ENCODE results near the gene TSNAXIP1. TPM values are rescaled to one million over a fixed set of nuclear protein-coding genes. Genes with fewer than 3 reads are reported as not detected.

The TSNAXIP1 gene
- total RNA-seq, 1 experiment from 2014 or later, result 1.1 TPM

DNA sequence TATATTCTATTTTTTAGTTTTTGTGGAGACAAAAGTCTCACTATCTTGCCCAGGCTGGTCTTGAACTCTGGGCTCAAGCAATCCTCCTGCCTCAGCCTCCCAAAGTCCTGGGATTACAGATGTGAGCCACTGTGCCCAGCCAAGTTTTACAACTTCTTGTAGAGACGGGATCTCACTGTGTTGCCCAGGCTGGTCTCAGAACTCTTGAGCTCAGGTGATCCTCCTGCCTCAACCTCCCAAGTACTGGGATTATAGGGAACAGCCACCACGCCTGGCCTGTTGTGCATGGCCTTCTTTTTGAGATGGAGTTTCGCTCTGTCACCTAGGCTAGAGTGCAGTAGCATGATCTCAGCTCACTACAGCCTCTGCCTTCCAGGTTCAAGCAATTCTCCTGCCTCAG, 47.0 kb downstream of the TSNAXIP1 start:
- Mint-ChIP-seq H3K36me3 (ENCODE audit: insufficient read depth, unreplicated experiment) (peaks cover 42% of the 10 kb centered on the region), H3K4me3 (ENCODE audit: unreplicated experiment) (no peak overlapping the region), H3K9me3 (ENCODE audit: unreplicated experiment) (no peaks in the 10 kb centered on the region), H3K27me3 (ENCODE audit: insufficient read depth, unreplicated experiment) (no peaks in the 10 kb centered on the region), H3K27ac (ENCODE audit: low read depth, unreplicated experiment) (peak overlapping the region; percentile 99), H3K4me1 (ENCODE audit: insufficient read depth, unreplicated experiment) (peaks cover 19% of the 10 kb centered on the region)
- TF ChIP-seq, protein P1, sequence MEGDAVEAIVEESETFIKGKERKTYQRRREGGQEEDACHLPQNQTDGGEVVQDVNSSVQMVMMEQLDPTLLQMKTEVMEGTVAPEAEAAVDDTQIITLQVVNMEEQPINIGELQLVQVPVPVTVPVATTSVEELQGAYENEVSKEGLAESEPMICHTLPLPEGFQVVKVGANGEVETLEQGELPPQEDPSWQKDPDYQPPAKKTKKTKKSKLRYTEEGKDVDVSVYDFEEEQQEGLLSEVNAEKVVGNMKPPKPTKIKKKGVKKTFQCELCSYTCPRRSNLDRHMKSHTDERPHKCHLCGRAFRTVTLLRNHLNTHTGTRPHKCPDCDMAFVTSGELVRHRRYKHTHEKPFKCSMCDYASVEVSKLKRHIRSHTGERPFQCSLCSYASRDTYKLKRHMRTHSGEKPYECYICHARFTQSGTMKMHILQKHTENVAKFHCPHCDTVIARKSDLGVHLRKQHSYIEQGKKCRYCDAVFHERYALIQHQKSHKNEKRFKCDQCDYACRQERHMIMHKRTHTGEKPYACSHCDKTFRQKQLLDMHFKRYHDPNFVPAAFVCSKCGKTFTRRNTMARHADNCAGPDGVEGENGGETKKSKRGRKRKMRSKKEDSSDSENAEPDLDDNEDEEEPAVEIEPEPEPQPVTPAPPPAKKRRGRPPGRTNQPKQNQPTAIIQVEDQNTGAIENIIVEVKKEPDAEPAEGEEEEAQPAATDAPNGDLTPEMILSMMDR (IDR thresholded peaks at IDR 0.05; ENCODE audit: unreplicated experiment), result no peak
- ChIA-PET POLR2A (no interaction called here), CTCF (interaction anchor here (0.6 kb wide), 2 partner anchors 9 to 1443 kb away, joined by 4 to 5 read pairs; no protein-coding TSS in a partner anchor)
- intact Hi-C loops (cut with micrococcal nuclease), result no loop called here
- no peak for DNase-seq (ENCODE audit: unreplicated experiment)
- no TSS peak for BruUV-seq (replicated peaks)

DNA sequence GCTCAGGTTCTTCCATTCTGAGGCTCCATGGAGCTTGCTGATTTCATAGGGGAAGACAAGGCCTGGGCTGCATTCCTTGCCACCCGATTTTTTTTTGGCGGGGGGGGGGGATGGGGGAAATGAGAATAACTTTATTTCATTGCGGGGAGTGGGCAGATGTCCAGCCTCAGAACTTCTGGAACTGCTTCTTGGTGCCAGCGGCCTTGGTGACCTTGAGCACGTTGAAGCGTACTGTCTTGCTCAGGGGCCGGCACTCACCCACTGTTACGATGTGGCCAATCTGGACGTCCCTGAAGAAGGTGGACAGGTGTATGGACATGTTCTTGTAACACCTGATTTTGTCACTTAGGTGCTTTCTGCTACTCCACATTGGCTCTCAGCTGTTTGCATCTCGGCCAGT, 49.1 kb downstream of the TSNAXIP1 start:
- Mint-ChIP-seq H3K9me3 (ENCODE audit: unreplicated experiment) (no peaks in the 10 kb centered on the region), H3K27me3 (ENCODE audit: insufficient read depth, unreplicated experiment) (no peaks in the 10 kb centered on the region), H3K4me1 (ENCODE audit: insufficient read depth, unreplicated experiment) (peaks cover 22% of the 10 kb centered on the region), H3K4me3 (ENCODE audit: unreplicated experiment) (no peak overlapping the region), H3K27ac (ENCODE audit: low read depth, unreplicated experiment) (peak overlapping the region; percentile 99), H3K36me3 (ENCODE audit: insufficient read depth, unreplicated experiment) (peaks cover 43% of the 10 kb centered on the region)
- DNase-seq (ENCODE audit: unreplicated experiment), result no peak
- TF ChIP-seq, protein P1 (IDR thresholded peaks at IDR 0.05; ENCODE audit: unreplicated experiment), result no peak
- intact Hi-C loops (cut with micrococcal nuclease), result no loop called here
- ChIA-PET CTCF (interaction anchor here (0.8 to 1.5 kb wide), 3 partner anchors 11 to 39 kb away, joined by 3 to 7 read pairs (median 3); partner anchors contain the start of gene NRN1L), POLR2A (interaction anchor here (1.0 to 1.3 kb wide), 2 partner anchors 9 to 12 kb away, joined by 3 to 9 read pairs; partner anchors contain the start of gene NUTF2)
- BruUV-seq (replicated peaks), result no TSS peak

DNA sequence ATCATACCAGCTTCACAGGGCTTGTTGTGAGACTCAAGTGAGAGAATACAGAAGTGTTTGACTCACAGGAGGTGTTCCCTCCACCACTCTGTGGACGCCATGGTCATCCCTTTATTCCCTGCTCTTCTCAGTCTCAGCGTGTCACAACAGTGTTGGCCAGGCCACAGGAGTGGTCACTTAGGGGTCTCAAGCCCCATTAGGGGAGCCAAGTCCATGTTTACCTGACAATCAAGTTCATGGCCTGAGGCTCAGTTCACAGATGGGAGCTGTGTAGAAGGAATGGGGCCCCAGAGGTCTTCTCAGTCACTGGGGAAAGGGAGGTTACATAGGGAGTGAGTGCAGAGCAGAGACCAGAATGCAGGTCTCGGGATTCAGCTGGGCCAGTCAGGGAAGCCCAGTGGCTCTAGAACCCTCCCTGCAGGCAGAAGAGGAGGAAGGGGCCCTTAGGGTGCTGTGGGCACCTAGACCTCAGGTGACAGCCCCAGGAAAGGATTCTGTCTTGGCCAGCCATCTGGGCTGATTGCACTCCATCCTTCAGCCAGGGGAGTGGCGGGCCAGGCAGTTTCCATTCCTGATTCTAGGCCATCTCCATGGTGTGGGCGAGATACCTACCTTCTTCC, 50.3 kb downstream of the TSNAXIP1 start:
- H3K9me3 Mint-ChIP-seq (ENCODE audit: unreplicated experiment), result no peaks in the 10 kb centered on the region
- peak overlapping the region; percentile 54 for H3K4me3 Mint-ChIP-seq (ENCODE audit: unreplicated experiment)
- no peak for DNase-seq (ENCODE audit: unreplicated experiment)
- intact Hi-C loops (cut with micrococcal nuclease), result loop anchor here (1.0 kb wide), 1 partner anchor 10 kb away; the partner anchor contains the start of gene CENPT
- peak overlapping the region; percentile 99 for H3K27ac Mint-ChIP-seq (ENCODE audit: low read depth, unreplicated experiment)
- peaks cover 34% of the 10 kb centered on the region for H3K4me1 Mint-ChIP-seq (ENCODE audit: insufficient read depth, unreplicated experiment)
- POLR2A ChIA-PET, result interaction anchor here (0.6 to 9.4 kb wide), 12 partner anchors 10 to 957 kb away, joined by 3 to 141 read pairs (median 4); partner anchors contain the start of genes CENPT, EDC4, NUTF2 and PSMB10
- no peaks in the 10 kb centered on the region for H3K27me3 Mint-ChIP-seq (ENCODE audit: insufficient read depth, unreplicated experiment)
- peaks cover 47% of the 10 kb centered on the region for H3K36me3 Mint-ChIP-seq (ENCODE audit: insufficient read depth, unreplicated experiment)
- BruUV-seq (replicated peaks), result TSS peak; percentile 87
- TF ChIP-seq, protein P1 (IDR thresholded peaks at IDR 0.05; ENCODE audit: unreplicated experiment), result no peak
- CTCF ChIA-PET, result interaction anchor here (0.6 to 2.9 kb wide), 7 partner anchors 10 to 182 kb away, joined by 3 to 12 read pairs (median 4); partner anchors contain the start of genes CENPT, EDC4, NRN1L and NUTF2

DNA sequence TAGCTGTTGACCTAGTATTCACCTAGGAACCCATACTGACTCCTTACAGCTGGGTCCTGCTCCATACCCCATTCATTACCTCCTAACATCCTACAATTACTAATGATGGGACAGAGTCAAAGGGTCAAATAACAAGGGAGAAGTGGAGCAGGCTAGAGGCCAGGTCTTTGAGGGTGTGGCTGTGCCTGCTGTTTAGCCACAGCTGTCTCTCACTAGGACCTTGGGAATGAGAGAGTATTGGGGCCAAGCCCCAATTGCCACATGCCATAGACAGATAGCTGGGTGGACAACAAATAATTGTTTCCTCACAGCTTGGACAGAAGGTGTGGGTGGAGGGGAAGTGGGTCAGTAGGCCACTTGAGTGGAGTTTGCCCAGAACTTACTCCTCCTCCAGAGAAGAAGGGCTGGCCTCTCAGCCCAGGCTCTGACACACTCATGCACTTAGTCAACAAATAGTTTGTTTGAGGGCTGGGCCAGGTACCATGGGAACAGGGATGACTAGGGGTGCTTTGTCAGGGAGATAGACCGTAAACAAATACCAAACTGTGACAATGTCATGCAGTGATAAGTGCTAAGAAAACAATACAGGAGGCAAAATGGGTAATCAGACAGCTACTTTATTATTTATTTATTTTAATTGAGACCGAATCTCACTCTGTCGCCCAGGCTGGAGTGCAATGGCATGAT, 51.0 kb downstream of the TSNAXIP1 start:
- POLR2A ChIA-PET, result interaction anchor here (0.6 to 9.4 kb wide), 16 partner anchors 11 to 958 kb away, joined by 3 to 141 read pairs (median 4); partner anchors contain the start of genes CENPT, EDC4, NUTF2 and PSKH1
- no TSS peak for BruUV-seq (replicated peaks)

More for the DNA sequence above, 51.0 kb downstream of the TSNAXIP1 start:
- Mint-ChIP-seq H3K36me3 (ENCODE audit: insufficient read depth, unreplicated experiment) (peaks cover 42% of the 10 kb centered on the region), H3K27ac (ENCODE audit: low read depth, unreplicated experiment) (peak overlapping the region; percentile 99), H3K4me1 (ENCODE audit: insufficient read depth, unreplicated experiment) (peaks cover 38% of the 10 kb centered on the region), H3K4me3 (ENCODE audit: unreplicated experiment) (peak overlapping the region; percentile 54), H3K9me3 (ENCODE audit: unreplicated experiment) (no peaks in the 10 kb centered on the region), H3K27me3 (ENCODE audit: insufficient read depth, unreplicated experiment) (no peaks in the 10 kb centered on the region)
- CTCF ChIA-PET, result interaction anchor here (0.5 to 2.9 kb wide), 12 partner anchors 10 to 185 kb away, joined by 3 to 12 read pairs (median 4); partner anchors contain the start of genes CENPT, EDC4, NRN1L and NUTF2
- intact Hi-C loops (cut with micrococcal nuclease), result loop anchor here (1.0 kb wide), 1 partner anchor 10 kb away; the partner anchor contains the start of gene CENPT
- DNase-seq (ENCODE audit: unreplicated experiment), result peak; percentile 90
- TF ChIP-seq, protein P1 (IDR thresholded peaks at IDR 0.05; ENCODE audit: unreplicated experiment), result no peak

Data from MCF 10A (cell line).